Upper lobe of left lung (tissue), 4 donors: ENCODE data around the gene TUBB4B.

Experiments
- CTCF ChIP-seq, 6 experiments: fragments of 450-650 bp in 4 of 6; fragments of 200-600 bp in 2 of 6; sonication (generic) in 2 of 6; IDR thresholded peaks; one replicate each; pipeline ENCODE4 v1.5.1; 2016 to 2019; ENCODE audit warnings: antibody characterized with exemption in 6 of 6
- POLR2A ChIP-seq, 4 donors: fragments of 450-650 bp; IDR thresholded peaks; one replicate each; pipeline ENCODE4 v1.5.1; 2016 to 2017; ENCODE audit warnings: antibody characterized with exemption in 4 of 4, mild to moderate bottlenecking in 2 of 4
- POLR2AphosphoS5 ChIP-seq, 2 donors: sonication (generic); formaldehyde crosslinking; IDR thresholded peaks; one replicate each; pipeline ENCODE4 v1.5.1; 2017; ENCODE audit warnings: antibody characterized with exemption in 2 of 2

GRCh38 chr9:137251194-137251461, 10.0 kb downstream of the TUBB4B start, which contains the start of gene STPG3:
- TF ChIP-seq CTCF (IDR thresholded peaks at IDR 0.05) (no peak), POLR2A (IDR thresholded peaks at IDR 0.05) (no peak), POLR2AphosphoS5 (IDR thresholded peaks at IDR 0.05) (no peak)
